PC-3 (cell line): ENCODE results near the gene DAP3. TPM values are rescaled to one million over a fixed set of nuclear protein-coding genes. Genes with fewer than 3 reads are reported as not detected.
A peak's percentile ranks its signal among the peaks of the same experiment; 100 is the strongest.

Source experiments
- ATAC-seq: fragments of 200-7000 bp; cut with Tn5 transposase; 2 replicates; pipeline ENCODE4 v1.9.1; 2020; ENCODE audit warnings: mild to moderate bottlenecking, moderate library complexity
- BruUV-seq: library from RNA; stranded (reverse); fragments of 400-500 nt; replicated peaks from 2 replicates; lab custom pipeline; 2021; lab: Mats Ljungman, UMichigan
- CTCF ChIA-PET: fragments of 300-600 bp; sonication (Branson Sonifier 250); formaldehyde crosslinking; loops from one replicate; lab custom pipeline; 2022; ENCODE audit warnings: antibody characterized with exemption; lab: Charles Lee
- POLR2A ChIA-PET: fragments of 300-600 bp; sonication (Branson Sonifier 250); formaldehyde crosslinking; loops from one replicate; lab custom pipeline; 2022; ENCODE audit warnings: antibody characterized with exemption; ENCODE audit not compliant: unreplicated experiment; lab: Charles Lee
- DNase-seq: peaks from one replicate; pipeline ENCODE4 v3.0.0-alpha.2; 2015
- H2AFZ ChIP-seq: fragments of 300-600 bp; sonication (generic); 2 replicates; pipeline ENCODE4 v1.6.0; 2016; ENCODE audit warnings: antibody characterized with exemption, low read length
- H3F3A ChIP-seq: fragments of 300-600 bp; sonication (generic); one replicate; pipeline ENCODE4 v1.6.0; 2017; ENCODE audit warnings: antibody characterized with exemption, low read length, control low read depth, mild to moderate bottlenecking; ENCODE audit not compliant: unreplicated experiment
- H3K27ac ChIP-seq: fragments of 300-600 bp; sonication (generic); 2 replicates; pipeline ENCODE4 v1.5.1; 2016; ENCODE audit warnings: mild to moderate bottlenecking, low read length
- H3K27me3 ChIP-seq: fragments of 300-600 bp; sonication (generic); 2 replicates; pipeline ENCODE4 v1.6.1; 2016; ENCODE audit warnings: low read length, mixed read lengths
- H3K36me3 ChIP-seq: fragments of 300-600 bp; sonication (generic); 2 replicates; pipeline ENCODE4 v1.6.1; 2016; ENCODE audit warnings: low read depth, mixed run types, low read length, mixed read lengths
- H3K4me1 ChIP-seq: fragments of 300-600 bp; sonication (generic); 2 replicates; pipeline ENCODE4 v1.5.1; 2016; ENCODE audit warnings: low read length; ENCODE audit not compliant: insufficient read depth
- H3K4me2 ChIP-seq: fragments of 300-600 bp; sonication (generic); 2 replicates; pipeline ENCODE4 v1.6.0; 2016; ENCODE audit warnings: low read length
- H3K4me3 ChIP-seq: fragments of 300-600 bp; sonication (generic); 2 replicates; pipeline ENCODE4 v1.5.1; 2016; ENCODE audit warnings: mild to moderate bottlenecking, low read length, mixed read lengths
- H3K79me2 ChIP-seq: fragments of 300-600 bp; sonication (generic); 2 replicates; pipeline ENCODE4 v1.6.1; 2017; ENCODE audit warnings: low read length, mixed read lengths
- H3K9ac ChIP-seq: fragments of 300-600 bp; sonication (generic); 2 replicates; pipeline ENCODE4 v1.6.0; 2016; ENCODE audit warnings: mild to moderate bottlenecking, low read length
- H3K9me2 ChIP-seq: fragments of 300-600 bp; sonication (generic); replicated peaks from 2 replicates; pipeline ENCODE4 v1.6.1; 2016; ENCODE audit warnings: mixed run types, low read length, mixed read lengths
- H3K9me3 ChIP-seq: fragments of 300-600 bp; sonication (generic); 2 replicates; pipeline ENCODE4 v1.6.1; 2016; ENCODE audit warnings: low read length, mixed read lengths
- H4K20me1 ChIP-seq: fragments of 300-600 bp; sonication (generic); 2 replicates; pipeline ENCODE4 v1.6.1; 2016; ENCODE audit warnings: low read length, mixed read lengths
- EZH2 ChIP-seq: fragments of 300-600 bp; sonication (generic); IDR thresholded peaks from one replicate; pipeline ENCODE4 v1.6.1; 2017; ENCODE audit warnings: antibody characterized with exemption, mild to moderate bottlenecking, low read length; ENCODE audit not compliant: unreplicated experiment
- EZH2phosphoT487 ChIP-seq: fragments of 300-600 bp; sonication (generic); IDR thresholded peaks from 2 replicates; pipeline ENCODE4 v1.6.1; 2018; ENCODE audit warnings: mild to moderate bottlenecking, antibody characterized with exemption, low read length, borderline replicate concordance
- intact Hi-C: fragments of 100-400 bp; cut with micrococcal nuclease; formaldehyde crosslinking; loops from 2 replicates; pipeline ENCODE4 v1.9.0; 2023
- total RNA-seq: library from RNA; depleted of rRNA; stranded (reverse); fragments of >200 nt; gene quantifications from 2 replicates; pipeline ENCODE4 v1.2.3, GENCODE V29; 2014; rRNA removed
- TF ChIP-seq, protein P1 (sequence below): fragments of 300-600 bp; sonication (generic); conservative IDR thresholded peaks from 2 replicates; pipeline ENCODE4 v1.5.1; 2017; ENCODE audit warnings: antibody characterized with exemption, low read depth, mild to moderate bottlenecking, low read length

Gene DAP3
- total RNA-seq, 1 experiment from 2014 or later: 144 TPM

DNA sequence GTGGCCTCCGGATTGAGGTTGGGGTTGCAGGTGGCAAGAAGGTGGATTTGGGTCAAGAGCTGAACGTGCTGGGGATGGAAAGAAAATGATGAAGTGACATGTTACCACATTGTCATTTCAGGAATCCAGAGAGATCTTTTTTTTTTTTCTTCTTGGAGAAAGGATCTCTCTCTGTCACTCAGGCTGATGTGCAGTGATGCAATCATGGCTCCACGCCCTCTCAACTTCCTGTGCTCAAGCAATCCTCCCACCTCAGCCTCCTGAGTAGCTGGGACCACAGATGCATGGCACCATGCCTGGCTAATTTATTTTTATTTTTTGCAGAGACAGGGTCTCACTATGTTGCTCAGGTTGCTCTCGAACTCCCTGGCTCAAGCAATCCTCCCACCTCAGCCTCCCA is 87.5 kb downstream of the DAP3 start:
- peak overlapping the region; percentile 25 for H3K27ac ChIP-seq
- H3F3A ChIP-seq: no peaks in the 10 kb centered on the region
- CTCF ChIA-PET: no interaction called here
- no peak overlapping the region for H3K4me2 ChIP-seq
- TF ChIP-seq EZH2 (no peak), EZH2phosphoT487 (no peak)
- TF ChIP-seq, protein P1, sequence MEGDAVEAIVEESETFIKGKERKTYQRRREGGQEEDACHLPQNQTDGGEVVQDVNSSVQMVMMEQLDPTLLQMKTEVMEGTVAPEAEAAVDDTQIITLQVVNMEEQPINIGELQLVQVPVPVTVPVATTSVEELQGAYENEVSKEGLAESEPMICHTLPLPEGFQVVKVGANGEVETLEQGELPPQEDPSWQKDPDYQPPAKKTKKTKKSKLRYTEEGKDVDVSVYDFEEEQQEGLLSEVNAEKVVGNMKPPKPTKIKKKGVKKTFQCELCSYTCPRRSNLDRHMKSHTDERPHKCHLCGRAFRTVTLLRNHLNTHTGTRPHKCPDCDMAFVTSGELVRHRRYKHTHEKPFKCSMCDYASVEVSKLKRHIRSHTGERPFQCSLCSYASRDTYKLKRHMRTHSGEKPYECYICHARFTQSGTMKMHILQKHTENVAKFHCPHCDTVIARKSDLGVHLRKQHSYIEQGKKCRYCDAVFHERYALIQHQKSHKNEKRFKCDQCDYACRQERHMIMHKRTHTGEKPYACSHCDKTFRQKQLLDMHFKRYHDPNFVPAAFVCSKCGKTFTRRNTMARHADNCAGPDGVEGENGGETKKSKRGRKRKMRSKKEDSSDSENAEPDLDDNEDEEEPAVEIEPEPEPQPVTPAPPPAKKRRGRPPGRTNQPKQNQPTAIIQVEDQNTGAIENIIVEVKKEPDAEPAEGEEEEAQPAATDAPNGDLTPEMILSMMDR: no peak
- POLR2A ChIA-PET: no interaction called here
- no peaks in the 10 kb centered on the region for H3K9me3 ChIP-seq
- intact Hi-C loops: no loop called here
- H3K27me3 ChIP-seq: no peaks in the 10 kb centered on the region
- BruUV-seq: no TSS peak
- no peaks in the 10 kb centered on the region for H3K9me2 ChIP-seq
- DNase-seq (peak; percentile 58), ATAC-seq (0 out of 2 replicates have a peak, but pooled peaks have one; percentile 16)
- peaks cover 38% of the 10 kb centered on the region for H3K36me3 ChIP-seq
- no peak overlapping the region for H3K9ac ChIP-seq
- H3K79me2 ChIP-seq: no peaks in the 10 kb centered on the region
- peaks cover 23% of the 10 kb centered on the region for H3K4me1 ChIP-seq
- H3K4me3 ChIP-seq: no peak overlapping the region
- H2AFZ ChIP-seq: no peak overlapping the region
- no peaks in the 10 kb centered on the region for H4K20me1 ChIP-seq

DNA sequence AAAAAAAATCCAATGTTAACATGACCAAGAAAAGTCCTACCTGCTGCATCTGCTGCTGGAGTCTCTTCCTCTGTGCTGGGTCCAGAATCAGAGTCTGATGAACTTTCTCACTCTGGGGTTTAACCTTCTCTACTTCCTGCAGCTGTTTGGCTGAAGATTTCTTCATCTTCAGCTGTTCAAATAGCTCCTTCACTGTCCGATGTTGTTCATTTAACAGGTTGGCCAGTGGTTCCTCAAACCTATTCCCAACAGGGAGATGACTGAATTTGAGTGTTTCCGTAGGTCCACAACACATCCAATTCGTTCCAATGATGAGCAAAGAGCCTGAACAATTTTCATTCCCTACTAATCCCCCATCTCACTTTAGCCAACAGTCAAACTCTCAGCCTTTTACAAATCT is 88.7 kb downstream of the DAP3 start:
- no peak overlapping the region for H3K4me3 ChIP-seq
- H3K9me2 ChIP-seq: no peaks in the 10 kb centered on the region
- H3K79me2 ChIP-seq: no peaks in the 10 kb centered on the region
- ATAC-seq (no peak), DNase-seq (no peak)
- ChIA-PET POLR2A (no interaction called here), CTCF (no interaction called here)
- peaks cover 27% of the 10 kb centered on the region for H3K36me3 ChIP-seq
- no TSS peak for BruUV-seq
- no peaks in the 10 kb centered on the region for H3K27me3 ChIP-seq
- H3K27ac ChIP-seq: no peak overlapping the region
- H3K9ac ChIP-seq: no peak overlapping the region
- intact Hi-C loops: no loop called here
- TF ChIP-seq EZH2phosphoT487 (no peak), EZH2 (no peak)
- TF ChIP-seq, protein P1: no peak
- no peak overlapping the region for H3K4me2 ChIP-seq
- no peaks in the 10 kb centered on the region for H3F3A ChIP-seq
- no peaks in the 10 kb centered on the region for H4K20me1 ChIP-seq
- no peak overlapping the region for H2AFZ ChIP-seq
- peaks cover 31% of the 10 kb centered on the region for H3K4me1 ChIP-seq
- no peaks in the 10 kb centered on the region for H3K9me3 ChIP-seq

Other genes with a start within 250 kb of the DAP3 start
- gene ASH1L, start 126.3 kb upstream of the DAP3 start, total RNA-seq: 27.6 and 38.9 TPM in 2 replicates
- 76.6 and 80.3 TPM in 2 replicates for gene MSTO1, start 78.9 kb upstream of the DAP3 start, total RNA-seq
- gene YY1AP1, start 317 bp upstream of the DAP3 start, total RNA-seq: 37.6 TPM in 2 replicates
- 31.2 and 43.9 TPM in 2 replicates for gene GON4L, start 168.1 kb downstream of the DAP3 start, total RNA-seq
- gene SYT11, start 170.5 kb downstream of the DAP3 start, total RNA-seq: 0.29 and 0.44 TPM in 2 replicates
- 14.7 and 18.8 TPM in 2 replicates for gene RIT1, start 222.3 kb downstream of the DAP3 start, total RNA-seq
- 63.4 and 64.4 TPM in 2 replicates for gene KHDC4, start 245.3 kb downstream of the DAP3 start, total RNA-seq